Esophagus mucosa (tissue), 1 donor: ENCODE results near the gene ARMC7. TPM values are rescaled to one million over a fixed set of nuclear protein-coding genes. Genes with fewer than 3 reads are reported as not detected.
A peak's percentile ranks its signal among the peaks of the same experiment; 100 is the strongest.
"Not testable (repeated sequence)": the region's sequence is repeated elsewhere in the genome, so short reads cannot be mapped to it uniquely, and the experiment has no call there.

Experiments used
- ATAC-seq: fragments of 200-7000 bp; cut with Tn5 transposase; one replicate; pipeline ENCODE4 v1.9.1; 2020
- total RNA-seq: library from RNA; stranded (reverse); gene quantifications from one replicate; pipeline ENCODE4 v1.2.4, GENCODE V29; 2023
- donor health status: DM: yes; HTN: yes; CAD: no.

The ARMC7 gene
- total RNA-seq, 1 donor from 2014 or later: 6.3 TPM

- peak; percentile 96 for ATAC-seq
These were observed 44.7 kb downstream of the ARMC7 start, which contains the start of gene JPT1 for GRCh38 chr17:75154195-75155106. Gene JPT1 (minus strand): TSS chr17:75154512. CDS start chr17:75154397, 115 bp downstream.

DNA sequence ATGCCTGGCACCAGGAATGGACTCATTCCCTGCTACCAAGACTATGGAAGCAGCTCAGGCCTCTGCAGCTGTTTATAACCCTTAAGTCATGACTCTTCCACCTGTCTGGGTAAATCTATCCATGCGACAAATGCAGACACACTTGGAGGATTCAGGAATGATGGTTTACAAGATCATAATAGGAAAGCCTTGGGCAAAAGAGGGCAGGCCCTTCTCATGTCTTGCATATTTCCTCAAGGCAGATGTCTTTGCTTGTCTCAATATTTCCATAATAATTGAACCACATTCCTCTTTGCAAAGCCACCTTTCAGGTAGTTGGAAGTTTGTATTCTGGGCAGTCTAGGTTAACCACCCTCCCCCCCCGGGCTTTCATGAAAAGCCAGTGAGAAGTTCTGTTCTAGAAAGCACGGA lies 45.4 kb downstream of the ARMC7 start:
- ATAC-seq: no peak

DNA sequence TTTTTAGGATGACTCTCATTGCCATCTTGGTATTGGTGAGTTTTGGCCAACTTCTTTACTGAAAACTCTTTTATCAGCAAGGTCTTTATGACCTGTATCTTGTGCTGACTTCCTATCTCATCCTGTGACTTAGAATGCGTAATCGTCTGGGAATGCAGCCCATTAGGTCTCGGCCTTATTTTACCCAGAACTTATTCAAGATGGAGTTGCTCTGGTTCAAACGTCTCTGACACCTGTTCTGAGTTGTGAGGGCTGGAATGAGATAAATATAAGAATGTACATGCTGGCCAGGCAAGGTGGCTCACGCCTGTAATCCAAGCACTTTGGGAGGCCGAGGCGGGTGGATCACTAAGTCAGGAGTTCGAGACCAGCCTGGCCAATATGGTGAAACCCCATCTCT lies 48.7 kb downstream of the ARMC7 start:
- ATAC-seq: not testable (repeated sequence)

GRCh38 chr17:75159196-75160031 lies 49.6 kb downstream of the ARMC7 start:
- peak; percentile 77 for ATAC-seq

DNA sequence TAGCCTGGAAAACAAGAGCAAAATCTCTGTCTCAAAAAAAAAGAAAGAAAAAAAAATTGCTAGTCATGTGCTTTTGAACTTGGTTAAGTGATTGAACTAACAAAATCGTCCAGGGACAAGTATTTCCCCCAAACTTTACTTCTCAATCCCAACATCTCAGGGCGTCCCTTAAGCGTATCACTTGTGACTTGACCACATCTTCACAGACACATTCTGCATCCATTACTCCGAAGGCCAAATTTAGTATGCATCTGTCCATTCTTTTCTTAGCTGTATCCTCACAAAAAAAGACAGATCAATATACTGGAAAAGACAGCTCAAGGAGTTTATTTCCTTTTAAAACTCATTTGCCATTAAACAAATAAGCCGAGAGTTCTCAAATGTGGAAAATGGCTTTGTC lies 50.4 kb downstream of the ARMC7 start:
- no peak for ATAC-seq

- ATAC-seq: no peak
These were observed 53.3 kb downstream of the ARMC7 start for GRCh38 chr17:75163074-75163473.

GRCh38 chr17:75164606-75165005 lies 54.8 kb downstream of the ARMC7 start:
- not testable (repeated sequence) for ATAC-seq

GRCh38 chr17:75168998-75169397 lies 59.2 kb downstream of the ARMC7 start:
- no peak for ATAC-seq

GRCh38 chr17:75173526-75173925 lies 63.8 kb downstream of the ARMC7 start:
- no peak for ATAC-seq

DNA sequence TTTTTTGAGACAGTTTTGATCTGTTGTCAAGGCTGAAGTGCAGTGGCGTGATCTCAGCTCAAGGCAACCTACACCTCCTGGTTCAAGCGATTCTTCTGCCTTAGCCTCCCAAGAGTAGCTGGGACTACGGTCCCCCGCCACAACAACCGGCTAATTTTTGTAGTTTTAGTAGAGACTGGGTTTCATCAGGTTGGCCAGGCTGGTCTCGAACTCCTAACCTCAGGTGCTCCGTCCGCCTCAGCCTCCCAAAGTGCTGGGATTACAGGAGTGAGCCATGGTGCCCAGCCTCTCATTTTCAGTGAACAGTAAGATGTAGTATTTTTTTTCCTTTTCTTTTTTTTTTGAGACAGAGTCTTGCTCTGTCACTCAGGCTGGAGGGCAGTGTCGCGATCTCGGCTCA lies 65.2 kb downstream of the ARMC7 start:
- ATAC-seq: no peak

- ATAC-seq: no peak
These were observed 66.9 kb downstream of the ARMC7 start for GRCh38 chr17:75176625-75177024.

- ATAC-seq: no peak
These were observed 68.7 kb downstream of the ARMC7 start for GRCh38 chr17:75178453-75178852.

Other genes starting within 250 kb of the ARMC7 start
- 31.5 TPM for gene FDXR, start 237.0 kb upstream of the ARMC7 start, total RNA-seq
- 1.4 TPM for gene FADS6, start 216.3 kb upstream of the ARMC7 start, total RNA-seq
- 6.4 TPM for gene USH1G, start 186.7 kb upstream of the ARMC7 start, total RNA-seq
- gene OTOP2, start 185.7 kb upstream of the ARMC7 start, total RNA-seq: 0.36 TPM
- gene OTOP3, start 174.1 kb upstream of the ARMC7 start, total RNA-seq: 14.7 TPM
- 3.1 TPM for gene HID1, start 137.2 kb upstream of the ARMC7 start, total RNA-seq
- gene CDR2L, start 122.3 kb upstream of the ARMC7 start, total RNA-seq: 2.7 TPM
- 47.8 TPM for gene MRPL58, start 97.3 kb upstream of the ARMC7 start, total RNA-seq
- gene ATP5PD, start 63.0 kb upstream of the ARMC7 start, total RNA-seq: 314 TPM
- gene KCTD2, start 62.7 kb upstream of the ARMC7 start, total RNA-seq: 13.2 TPM
- gene SLC16A5, start 22.0 kb upstream of the ARMC7 start, total RNA-seq: 13.9 TPM
- 66.6 TPM for gene NT5C, start 21.8 kb downstream of the ARMC7 start, total RNA-seq
- 328 TPM for gene JPT1, start 44.5 kb downstream of the ARMC7 start, total RNA-seq
- gene SUMO2, start 73.0 kb downstream of the ARMC7 start, total RNA-seq: 317 TPM
- gene NUP85, start 95.7 kb downstream of the ARMC7 start, total RNA-seq: 43.0 TPM
- 20.6 TPM for gene GGA3, start 151.6 kb downstream of the ARMC7 start, total RNA-seq
- gene MRPS7, start 151.9 kb downstream of the ARMC7 start, total RNA-seq: 59.1 TPM
- gene MIF4GD, start 161.3 kb downstream of the ARMC7 start, total RNA-seq: 18.4 TPM
- gene SLC25A19, start 179.5 kb downstream of the ARMC7 start, total RNA-seq: 9.2 TPM